ENCODE results near the gene RPL36.
"Not testable (repeated sequence)": the region's sequence is repeated elsewhere in the genome, so short reads cannot be mapped to it uniquely, and the experiment has no call there.

Gene RPL36

GRCh38 chr19:5706876-5707573 is 16.9 kb downstream of the RPL36 start:
- no peak for DNase-seq (ENCODE audit: low read depth in 2 of 2)

- no peak for DNase-seq (ENCODE audit: low read depth in 2 of 2)
Measured at GRCh38 chr19:5707576-5708575, 17.8 kb downstream of the RPL36 start.

GRCh38 chr19:5711025-5711424 is 20.9 kb downstream of the RPL36 start:
- DNase-seq (ENCODE audit: low read depth in 2 of 2), result no peak

DNA sequence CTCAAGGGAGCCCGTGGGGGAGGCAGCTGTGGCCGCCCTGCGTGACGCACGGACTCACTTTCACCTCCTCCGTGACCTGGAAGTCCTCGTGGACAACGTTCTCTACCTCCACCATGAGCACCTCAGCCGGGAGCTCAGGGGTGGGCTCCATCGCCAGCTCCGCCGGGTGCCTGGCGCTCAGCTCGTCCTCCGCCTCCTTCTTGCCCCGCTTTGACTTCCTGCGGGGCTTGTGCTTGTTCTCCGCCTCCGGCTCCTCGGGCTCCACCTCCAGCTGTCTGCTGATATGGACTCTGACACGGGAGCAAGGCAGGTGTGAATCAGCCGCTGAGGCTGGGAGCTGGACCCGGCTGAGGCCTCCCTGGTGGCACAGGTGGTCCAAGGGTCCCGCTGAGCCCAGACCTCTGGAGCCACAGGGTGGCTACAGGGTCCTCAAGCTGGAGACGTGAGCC is 21.6 kb downstream of the RPL36 start:
- no peak for DNase-seq (ENCODE audit: low read depth in 2 of 2)

DNA sequence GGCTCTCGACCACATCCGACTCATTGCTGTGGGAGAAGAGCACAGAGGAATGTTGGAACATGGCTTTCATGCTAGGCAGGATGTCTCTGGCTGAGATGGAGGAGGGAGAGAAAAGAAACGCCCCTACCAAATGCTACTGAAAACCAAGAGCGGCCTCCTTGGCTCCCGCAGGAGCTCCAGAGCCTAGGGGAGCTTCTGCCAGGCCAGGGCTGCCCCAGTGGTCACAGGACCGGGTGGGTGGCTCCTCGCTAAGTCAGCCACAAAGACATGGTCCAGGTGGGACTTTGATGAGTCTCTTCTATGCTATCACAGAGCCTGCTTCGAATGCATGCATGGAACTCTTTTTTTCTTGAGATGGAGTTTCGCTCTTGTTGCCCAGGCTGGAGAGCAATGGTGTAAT is 23.1 kb downstream of the RPL36 start:
- no peak for DNase-seq (ENCODE audit: low read depth in 2 of 2)

- DNase-seq (ENCODE audit: low read depth in 2 of 2), result no peak
Measured at GRCh38 chr19:5714816-5715215, 24.7 kb downstream of the RPL36 start.

- DNase-seq (ENCODE audit: low read depth in 2 of 2), result no peak
Measured at GRCh38 chr19:5717215-5717935, 27.3 kb downstream of the RPL36 start.

GRCh38 chr19:5718037-5718578 is 28.0 kb downstream of the RPL36 start:
- peak; percentile 47 to 53 for DNase-seq (ENCODE audit: low read depth in 2 of 2)

DNA sequence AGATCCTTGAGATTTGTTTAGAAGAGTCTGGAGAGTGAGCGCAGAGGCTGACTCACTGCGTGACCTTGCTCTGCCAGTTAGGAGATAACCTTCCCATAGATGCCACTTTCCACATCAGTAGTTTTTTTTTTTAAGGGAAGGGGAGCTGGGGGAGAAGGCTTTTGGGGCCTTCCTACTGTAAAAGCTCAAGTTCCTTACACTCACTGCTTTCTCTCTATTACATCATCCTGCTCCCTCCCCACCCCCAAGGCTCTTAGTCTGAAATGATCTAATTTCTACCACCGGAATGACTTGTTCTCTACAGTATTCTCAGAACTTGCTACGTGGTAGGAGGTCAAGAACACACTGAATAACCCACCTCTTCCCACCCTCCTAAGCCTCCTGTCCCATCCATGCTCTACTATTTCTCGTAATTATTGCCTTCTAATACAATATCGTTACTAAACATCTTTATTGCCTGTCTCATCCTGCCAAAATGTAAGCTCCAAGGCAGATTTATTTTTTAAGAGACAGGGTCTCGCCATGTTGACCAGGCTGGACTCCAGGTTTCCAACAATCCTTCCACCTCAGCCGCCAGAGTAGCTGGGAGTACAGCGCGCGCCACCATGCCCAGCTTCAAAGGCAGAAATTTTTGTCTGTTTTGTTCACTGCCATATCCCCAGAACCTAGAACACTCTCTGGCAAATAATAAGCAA is 28.6 kb downstream of the RPL36 start:
- DNase-seq (ENCODE audit: low read depth in 2 of 2), result peak; percentile 37 to 51

DNA sequence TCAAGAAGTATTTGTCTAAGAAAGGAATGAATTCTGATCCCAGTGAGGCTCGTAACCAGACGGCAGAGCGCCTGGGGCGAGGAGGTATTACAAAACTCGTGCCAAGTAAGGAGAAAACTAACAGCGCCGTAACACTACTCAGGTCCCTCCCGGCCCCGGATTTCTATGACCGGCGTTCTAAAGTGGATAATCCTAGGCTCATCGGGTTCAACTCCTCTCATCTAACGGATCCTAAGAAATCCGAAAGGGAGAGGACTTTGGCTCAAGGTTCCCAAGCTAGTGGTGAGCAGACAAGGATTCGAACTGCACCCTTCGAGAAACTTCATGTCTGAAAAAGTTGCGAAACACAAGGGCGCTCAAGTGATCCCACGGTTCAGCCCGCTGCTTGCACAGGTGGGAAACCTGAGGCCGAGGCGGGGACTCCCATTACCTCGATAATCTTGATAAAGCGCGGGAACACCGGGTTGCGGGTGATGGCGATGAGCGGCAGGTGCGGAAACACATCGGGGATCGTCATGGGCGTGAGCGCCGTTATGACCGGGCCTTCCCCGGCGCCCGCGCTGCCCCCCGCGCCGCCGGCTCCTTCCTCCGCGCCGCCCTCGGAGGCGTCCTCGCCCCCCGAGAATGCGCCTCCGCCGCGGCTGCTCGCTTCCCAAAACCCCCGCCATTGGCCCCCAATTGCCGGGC is 29.3 kb downstream of the RPL36 start:
- no peak for DNase-seq (ENCODE audit: low read depth in 2 of 2)

GRCh38 chr19:5719961-5720790 is 30.1 kb downstream of the RPL36 start, which contains the start of the genes CATSPERD and LONP1:
Gene CATSPERD, plus strand, starts transcription at chr19:5720637. Its CDS starts 101 bp downstream, at chr19:5720738.
Gene LONP1, minus strand, starts transcription at chr19:5720146. Its CDS starts 14 bp downstream, at chr19:5720132.
- DNase-seq (ENCODE audit: low read depth in 2 of 2), result peak; percentile 95 to 98

GRCh38 chr19:5727453-5728050 is 37.5 kb downstream of the RPL36 start:
- no peak for DNase-seq (ENCODE audit: low read depth in 2 of 2)

GRCh38 chr19:5733172-5733571 is 43.1 kb downstream of the RPL36 start:
- not testable (repeated sequence) for DNase-seq (ENCODE audit: low read depth in 2 of 2)

DNA sequence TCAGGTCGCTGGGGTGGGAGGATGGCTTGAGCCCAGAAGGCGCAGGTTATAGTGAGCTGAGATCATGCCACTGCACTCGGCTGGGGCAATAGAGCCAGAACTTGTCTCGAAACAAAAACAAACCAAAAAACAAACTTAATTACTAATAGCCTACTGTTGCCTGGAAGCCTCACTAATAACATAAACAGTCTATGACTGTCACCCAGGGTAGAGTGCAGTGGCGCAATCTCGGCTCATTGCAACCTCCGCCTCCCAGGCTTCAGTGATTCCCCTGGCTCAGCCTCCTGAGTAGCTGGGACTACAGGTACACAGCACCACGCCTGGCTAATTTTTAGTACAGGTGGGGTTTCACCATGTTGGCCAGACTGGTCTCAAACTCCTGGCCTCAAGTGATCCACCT is 48.3 kb downstream of the RPL36 start:
- no peak for DNase-seq (ENCODE audit: low read depth in 2 of 2)

Measured in stimulated activated CD8-positive, alpha-beta memory T cell treated with anti-CD3 and anti-CD28 coated beads, Interleukin-7, amount 100 ng/mL, for 4 hours (primary cell).